Heart left ventricle (tissue), 16 donors: ENCODE results near the gene RANGRF. TPM values are rescaled to one million over a fixed set of nuclear protein-coding genes. Genes with fewer than 3 reads are reported as not detected.

ENCODE experiments used
- ATAC-seq, 4 donors: fragments of 200-7000 bp; cut with Tn5 transposase; one replicate each; pipeline ENCODE4 v1.9.1; 2020 to 2022; ENCODE audit warnings: moderate library complexity in 4 of 4, mild to moderate bottlenecking in 3 of 4, moderate number of reproducible peaks in 1 of 4
- DNase-seq, 5 donors: peaks; one replicate each; pipeline ENCODE4 v3.0.0-alpha.2; 2020
- H3K27ac ChIP-seq, 12 donors: fragments of 200-600 bp; sonication (generic) in 4 of 12; one replicate each; pipeline versions ENCODE4 v1.5.0 to v1.8.0; 2016 to 2022; ENCODE audit warnings: mild to moderate bottlenecking in 2 of 12
- H3K27me3 ChIP-seq, 9 donors: fragments of 200-600 bp; sonication (generic) in 2 of 9; one replicate each; pipeline versions ENCODE4 v1.5.1 to v1.8.0; 2016 to 2022; ENCODE audit warnings: mild to moderate bottlenecking in 3 of 9
- H3K36me3 ChIP-seq, 9 donors: fragments of 200-600 bp; sonication (generic) in 2 of 9; one replicate each; pipeline versions ENCODE4 v1.5.0 to v1.8.0; 2018 to 2022; ENCODE audit warnings: mild to moderate bottlenecking in 2 of 9
- H3K4me1 ChIP-seq, 12 donors: fragments of 200-600 bp; sonication (generic) in 4 of 12; one replicate each; pipeline versions ENCODE4 v1.5.0 to v1.8.0; 2016 to 2022; ENCODE audit warnings: mild to moderate bottlenecking in 3 of 12
- H3K4me3 ChIP-seq, 12 donors: fragments of 200-600 bp; sonication (generic) in 4 of 12; one replicate each; pipeline versions ENCODE4 v1.5.0 to v1.8.0; 2017 to 2022; ENCODE audit warnings: mild to moderate bottlenecking in 9 of 12, moderate library complexity in 4 of 12
- H3K9me3 ChIP-seq, 12 donors: fragments of 200-600 bp; sonication (generic) in 4 of 12; one replicate each; pipeline versions ENCODE4 v1.5.0 to v1.8.0; 2016 to 2022; ENCODE audit warnings: mild to moderate bottlenecking in 1 of 12
- POLR2A ChIP-seq, 2 donors: fragments of 450-650 bp; IDR thresholded peaks; one replicate each; pipeline ENCODE4 v1.6.1; 2017; ENCODE audit warnings: antibody characterized with exemption in 2 of 2, mild to moderate bottlenecking in 2 of 2, moderate library complexity in 2 of 2
- WGBS, 4 donors: extraction: QIAGEN DNeasy Blood & Tissue Kit in 2 of 4; methylation state at CpG; one replicate each; pipeline versions ENCODE4 v1.1.5 to v1.1.7; 2013 to 2018; 5-methylcytosine and 5-hydroxymethylcytosine counted together
- intact Hi-C, 10 donors: fragments of 100-400 bp; cut with DNase I; formaldehyde crosslinking; loops; one replicate each; pipeline versions ENCODE4 v1.11.1 to v1.14.2; 2022
- long read RNA-seq, 3 donors: library from polyadenylated mRNA; unstranded; transcript quantifications; one replicate each; pipeline ENCODE4 v2.0.0, GENCODE V29; 2020 to 2021
- polyA plus RNA-seq, 2 donors: library from polyadenylated mRNA; stranded (reverse); fragments of 200-250 nt; gene quantifications; one replicate each; pipeline ENCODE4 v1.2.3, GENCODE V29; 2013
- total RNA-seq, 9 donors: library from RNA; depleted of rRNA in 2 of 9; stranded (reverse); fragments of >200 nt in 2 of 9; fragmentation: NEBNext Ultra II Directional in 3 of 9; extraction: Animal tissue kit (Norgen Biotek cat#: 25700) in 3 of 9; gene quantifications; one replicate each; pipeline versions ENCODE4 v1.1.0 to v1.2.4, GENCODE V29; 2016 to 2023
- TF ChIP-seq, protein P1 (sequence below), 12 donors: fragments of 200-600 bp; sonication (generic) in 4 of 12; IDR thresholded peaks; one replicate each; pipeline versions ENCODE4 v1.5.0 to v1.8.0; 2018 to 2022; ENCODE audit warnings: antibody characterized with exemption in 12 of 12, mild to moderate bottlenecking in 5 of 12
- donor health status: ischemic (EF 13 %, LVEDD 7.1; RV severe dilation, severe dysfunction).
- donor health status: healthy with polysubstance abuse.
- donor health status: DM: no; HTN: yes; CAD: no.
- donor health status: DM: no; HTN: no; CAD: no.
- donor health status: ischemic (EF 25% LVEDD 6.9; RV normal size, moderate dysfunction).
- donor health status: ischemic (EF 25% LVEDD 5.7; RV mildly dilated, moderate dysfunction).
- donor health status: healthy.
- donor health status: DM: yes; HTN: yes; CAD: no.
- donor health status: ischemic (EF 35%, LVEDD 5.7; RV mildly dilated, moderate dysfunction).
- donor health status: nonischemic (EF 11% LVEDD 7.7; RV severe dilation, severe dysfunction).
- donor health status: DM: yes; HTN: yes; CAD: no.
- donor health status: PGD.
- donor health status: ischemic (EF 29% LVEDD 5.4; RV normal size, mild dysfunction).
- donor health status: nonischemic (EF 23%, LVEDD 6.1; RV moderate dilation, normal function).

RANGRF gene, protein sequence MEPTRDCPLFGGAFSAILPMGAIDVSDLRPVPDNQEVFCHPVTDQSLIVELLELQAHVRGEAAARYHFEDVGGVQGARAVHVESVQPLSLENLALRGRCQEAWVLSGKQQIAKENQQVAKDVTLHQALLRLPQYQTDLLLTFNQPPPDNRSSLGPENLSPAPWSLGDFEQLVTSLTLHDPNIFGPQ
- 10 to 100 TPM; 22.3 to 33.6 (median 27.1) TPM for total RNA-seq
- 10 to 100 TPM; 36.3 to 54.2 TPM for polyA plus RNA-seq
- long read RNA-seq, donor 1, transcript RANGRF-201 (5 exons, 1,009 nt) = major isoform, 19 of 32 reads
- long read RNA-seq, donor 1, partial matches to known transcripts = 8 of 32 reads
- long read RNA-seq, donor 1, other reads (novel, unspliced or antisense) = 0 of 32 reads
- long read RNA-seq, donor 2, transcript RANGRF-201 (5 exons, 1,009 nt) = major isoform, 11 of 21 reads
- long read RNA-seq, donor 2, partial matches to known transcripts = 1 of 21 reads
- long read RNA-seq, donor 2, other reads (novel, unspliced or antisense) = 1 of 21 reads
- long read RNA-seq, donor 3, transcript RANGRF-201 (5 exons, 1,009 nt) = major isoform, 8 of 23 reads
- long read RNA-seq, donor 3, partial matches to known transcripts = 9 of 23 reads
- long read RNA-seq, donor 3, other reads (novel, unspliced or antisense) = 0 of 23 reads

DNA sequence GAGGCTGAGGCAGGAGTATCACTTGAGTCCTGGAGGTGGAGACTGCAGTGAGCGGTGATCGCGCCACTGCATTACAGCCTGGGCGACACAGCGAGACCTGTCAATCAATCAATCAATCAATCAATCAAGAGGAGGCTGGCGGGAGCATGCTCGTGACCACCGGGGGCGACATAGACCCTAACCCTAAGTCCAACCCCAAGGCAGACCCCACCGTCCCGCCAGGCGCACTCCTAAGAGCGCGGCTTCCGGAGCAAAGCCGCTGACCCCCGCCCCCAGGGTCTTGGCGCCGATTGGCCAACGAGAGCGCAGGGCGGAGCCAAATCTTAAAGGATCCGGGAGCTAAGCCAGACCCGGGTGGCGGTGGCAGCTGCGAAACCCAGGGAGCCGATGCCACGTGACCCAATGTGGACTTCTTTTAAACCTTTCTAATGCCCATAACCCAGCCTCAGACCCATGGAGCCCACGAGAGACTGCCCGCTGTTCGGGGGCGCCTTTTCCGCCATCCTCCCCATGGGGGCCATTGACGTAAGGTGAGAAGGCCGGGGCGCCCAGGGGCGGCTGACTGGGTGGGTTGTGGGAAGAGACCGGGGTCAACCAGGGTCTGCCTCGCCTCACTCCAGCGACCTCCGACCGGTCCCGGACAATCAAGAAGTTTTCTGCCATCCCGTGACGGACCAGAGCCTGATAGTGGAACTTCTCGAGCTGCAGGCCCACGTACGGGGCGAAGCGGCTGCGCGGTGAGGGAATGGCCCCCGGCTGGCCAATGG is at the start of gene RANGRF:
Gene RANGRF, plus strand, starts transcription at position 335 of the 767 bp plus-strand sequence. Its CDS starts 119 bp downstream, at position 454.
- intact Hi-C loops = loop anchor here in 5 of 10 donors (2.0 to 5.0 kb wide), 3 partner anchors 36 to 41 kb away; partner anchors contain the start of genes CTC1 (in 2 of the 5) and PFAS (in 2 of the 5)
- peak within 1 kb of the TSS; percentile 54 to 98 (median 74) for H3K4me3 ChIP-seq
- peak; percentile 92 to 97 (median 94) for ATAC-seq
- peaks cover 0 to 27% (median 14%) of the 10 kb centered on the region in 12 donors for H3K4me1 ChIP-seq
- no peaks in the 10 kb centered on the region for H3K9me3 ChIP-seq
- H3K36me3 ChIP-seq = no peaks in the 10 kb centered on the region
- no peaks in the 10 kb centered on the region for H3K27me3 ChIP-seq
- H3K27ac ChIP-seq = peak within 1 kb of the TSS; percentile 52 to 99 (median 94)
- WGBS, 4 donors = 0% methylated on average over 35 to 53 of the region's 53 CpGs
- TF ChIP-seq POLR2A (IDR thresholded peaks at IDR 0.05) = peak in 1 of 2 donors; percentile 78
- TF ChIP-seq, protein P1, sequence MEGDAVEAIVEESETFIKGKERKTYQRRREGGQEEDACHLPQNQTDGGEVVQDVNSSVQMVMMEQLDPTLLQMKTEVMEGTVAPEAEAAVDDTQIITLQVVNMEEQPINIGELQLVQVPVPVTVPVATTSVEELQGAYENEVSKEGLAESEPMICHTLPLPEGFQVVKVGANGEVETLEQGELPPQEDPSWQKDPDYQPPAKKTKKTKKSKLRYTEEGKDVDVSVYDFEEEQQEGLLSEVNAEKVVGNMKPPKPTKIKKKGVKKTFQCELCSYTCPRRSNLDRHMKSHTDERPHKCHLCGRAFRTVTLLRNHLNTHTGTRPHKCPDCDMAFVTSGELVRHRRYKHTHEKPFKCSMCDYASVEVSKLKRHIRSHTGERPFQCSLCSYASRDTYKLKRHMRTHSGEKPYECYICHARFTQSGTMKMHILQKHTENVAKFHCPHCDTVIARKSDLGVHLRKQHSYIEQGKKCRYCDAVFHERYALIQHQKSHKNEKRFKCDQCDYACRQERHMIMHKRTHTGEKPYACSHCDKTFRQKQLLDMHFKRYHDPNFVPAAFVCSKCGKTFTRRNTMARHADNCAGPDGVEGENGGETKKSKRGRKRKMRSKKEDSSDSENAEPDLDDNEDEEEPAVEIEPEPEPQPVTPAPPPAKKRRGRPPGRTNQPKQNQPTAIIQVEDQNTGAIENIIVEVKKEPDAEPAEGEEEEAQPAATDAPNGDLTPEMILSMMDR (IDR thresholded peaks at IDR 0.05) = no peak
- peak; percentile 91 to 94 (median 93) for DNase-seq

DNA sequence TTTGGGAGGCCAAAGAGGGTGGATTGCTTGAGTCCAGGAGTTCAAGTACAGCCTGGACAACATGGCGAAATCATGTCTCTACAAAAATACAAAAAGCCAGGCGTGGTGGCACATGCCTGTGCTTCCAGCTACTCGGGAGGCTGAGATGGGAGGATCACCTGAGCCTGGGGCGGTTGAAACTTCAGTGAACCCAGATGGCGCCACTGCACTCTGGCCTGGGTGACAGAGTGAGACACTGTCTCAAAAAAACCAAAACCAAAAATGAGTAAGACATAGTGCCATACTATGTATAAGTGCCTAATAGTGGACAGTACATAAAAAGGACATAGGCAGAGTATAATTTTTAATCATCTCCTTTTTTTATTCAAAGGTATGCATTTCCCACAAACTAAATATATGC is 44.6 kb upstream of the RANGRF start:
- no peak overlapping the region for H3K27ac ChIP-seq
- 88 to 96% (median 93%) methylated on average over 5 of the region's 5 CpGs for WGBS, 4 donors
- no peaks in the 10 kb centered on the region for H3K9me3 ChIP-seq
- peaks cover 0 to 54% (median 40%) of the 10 kb centered on the region in 9 donors for H3K36me3 ChIP-seq
- TF ChIP-seq, protein P1 (IDR thresholded peaks at IDR 0.05) = no peak
- no peak for TF ChIP-seq POLR2A (IDR thresholded peaks at IDR 0.05)
- ATAC-seq (no peak), DNase-seq (no peak)
- intact Hi-C loops = loop anchor here in 1 of 10 donors (10.0 kb wide), 1 partner anchor 59 kb away; no protein-coding TSS in a partner anchor
- no peaks in the 10 kb centered on the region for H3K27me3 ChIP-seq
- H3K4me1 ChIP-seq = peaks cover 0 to 18% (median 5%) of the 10 kb centered on the region in 12 donors
- H3K4me3 ChIP-seq = no peak overlapping the region

DNA sequence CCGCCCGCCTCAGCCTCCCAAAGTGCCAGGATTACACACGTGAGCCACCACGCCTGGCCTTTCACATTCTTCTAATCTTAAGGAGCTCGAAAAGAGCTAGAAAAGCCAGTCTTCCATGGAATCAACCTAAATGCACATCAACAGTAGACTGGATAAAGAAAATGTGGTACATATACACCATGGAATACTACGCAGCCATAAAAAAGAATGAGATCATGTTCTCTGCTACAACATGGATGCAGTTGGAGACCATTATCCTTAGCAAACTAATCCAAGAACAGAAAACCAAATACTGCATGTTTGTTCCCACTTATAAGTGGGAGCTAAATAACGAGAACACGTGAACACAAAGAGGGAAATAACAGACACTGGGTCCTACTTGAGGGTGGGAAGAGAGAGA is 43.7 kb upstream of the RANGRF start:
- Histone ChIP-seq H3K27me3 (no peaks in the 10 kb centered on the region), H3K4me1 (peaks cover 0 to 23% (median 8%) of the 10 kb centered on the region in 12 donors), H3K4me3 (no peak overlapping the region), H3K36me3 (peaks cover 0 to 44% (median 30%) of the 10 kb centered on the region in 9 donors), H3K27ac (no peak overlapping the region), H3K9me3 (no peaks in the 10 kb centered on the region)
- TF ChIP-seq POLR2A (IDR thresholded peaks at IDR 0.05) = no peak
- TF ChIP-seq, protein P1 (IDR thresholded peaks at IDR 0.05) = no peak
- ATAC-seq = no peak
- no peak for DNase-seq
- 96 to 98% (median 97%) methylated on average over 8 of the region's 8 CpGs for WGBS, 4 donors
- intact Hi-C loops = loop anchor here in 3 of 10 donors (5.0 to 10.0 kb wide), 4 partner anchors 43 to 133 kb away; partner anchors contain the start of genes KRABD2 (in 1 of the 3) and RANGRF (in 1 of the 3)
